HG03108 (cell line): ENCODE measurements around the gene PPM1G.
"Not testable (repeated sequence)": the region's sequence is repeated elsewhere in the genome, so short reads cannot be mapped to it uniquely, and the experiment has no call there.

Experiments
- ATAC-seq: cut with Tn5 transposase; IDR thresholded peaks from one replicate; pipeline ENCODE4 v1.9.1; 2021; ENCODE audit warnings: moderate library complexity; ENCODE audit not compliant: unreplicated experiment

Gene PPM1G

GRCh38 chr2:27409321-27410073 lies at the start of gene PPM1G:
Gene PPM1G (minus strand): TSS chr2:27409591. CDS start chr2:27409422, 169 bp downstream.
- peak; percentile 95 for ATAC-seq

- no peak for ATAC-seq
Measured at GRCh38 chr2:27453968-27454367, 44.6 kb upstream of the PPM1G start.

GRCh38 chr2:27451095-27451494 lies 41.7 kb upstream of the PPM1G start:
- no peak for ATAC-seq

- no peak for ATAC-seq
Measured at GRCh38 chr2:27448381-27448780, 39.0 kb upstream of the PPM1G start.

- no peak for ATAC-seq
Measured at GRCh38 chr2:27446057-27446456, 36.7 kb upstream of the PPM1G start.

- no peak for ATAC-seq
Measured at GRCh38 chr2:27445615-27446014, 36.2 kb upstream of the PPM1G start.

- no peak for ATAC-seq
Measured at GRCh38 chr2:27445155-27445554, 35.8 kb upstream of the PPM1G start.

GRCh38 chr2:27442920-27443282 lies 33.5 kb upstream of the PPM1G start:
- ATAC-seq, result no peak

GRCh38 chr2:27441958-27442919 lies 32.8 kb upstream of the PPM1G start, which contains the start of gene KRTCAP3:
Gene KRTCAP3 (plus strand): TSS chr2:27442381. CDS start chr2:27442413, 32 bp downstream.
- no peak for ATAC-seq

- ATAC-seq, result no peak
Measured at GRCh38 chr2:27441226-27441926, 32.0 kb upstream of the PPM1G start.

GRCh38 chr2:27435628-27436027 lies 26.2 kb upstream of the PPM1G start:
- no peak for ATAC-seq

GRCh38 chr2:27431395-27431794 lies 22.0 kb upstream of the PPM1G start:
- ATAC-seq, result no peak

- peak; percentile 68 for ATAC-seq
Measured at GRCh38 chr2:27428978-27429541, 19.7 kb upstream of the PPM1G start.

GRCh38 chr2:27428213-27428977 lies 19.0 kb upstream of the PPM1G start, which contains the start of gene NRBP1:
Gene NRBP1 (plus strand): TSS chr2:27428631. CDS start chr2:27433274, 4,643 bp downstream.
- peak; percentile 88 for ATAC-seq

- ATAC-seq, result no peak
Measured at GRCh38 chr2:27427863-27428212, 18.4 kb upstream of the PPM1G start.

GRCh38 chr2:27425039-27425438 lies 15.6 kb upstream of the PPM1G start:
- ATAC-seq, result not testable (repeated sequence)

GRCh38 chr2:27422958-27423357 lies 13.6 kb upstream of the PPM1G start:
- no peak for ATAC-seq

- no peak for ATAC-seq
Measured at GRCh38 chr2:27421660-27422250, 12.4 kb upstream of the PPM1G start.

- ATAC-seq, result no peak
Measured at GRCh38 chr2:27420996-27421395, 11.6 kb upstream of the PPM1G start.

- ATAC-seq, result no peak
Measured at GRCh38 chr2:27416151-27416550, 6.8 kb upstream of the PPM1G start.
